Heart left ventricle (tissue), 16 donors: ENCODE data around the gene PCYT1A. TPM values are rescaled to one million over a fixed set of nuclear protein-coding genes. Genes with fewer than 3 reads are reported as not detected.

Source experiments
- ATAC-seq, 4 donors: fragments of 200-7000 bp; cut with Tn5 transposase; one replicate each; pipeline ENCODE4 v1.9.1; 2020 to 2022; ENCODE audit warnings: moderate library complexity in 4 of 4, mild to moderate bottlenecking in 3 of 4, moderate number of reproducible peaks in 1 of 4
- DNase-seq, 5 donors: peaks; one replicate each; pipeline ENCODE4 v3.0.0-alpha.2; 2020
- H3K27ac ChIP-seq, 12 donors: fragments of 200-600 bp; sonication (generic) in 4 of 12; one replicate each; pipeline versions ENCODE4 v1.5.0 to v1.8.0; 2016 to 2022; ENCODE audit warnings: mild to moderate bottlenecking in 2 of 12
- H3K27me3 ChIP-seq, 9 donors: fragments of 200-600 bp; sonication (generic) in 2 of 9; one replicate each; pipeline versions ENCODE4 v1.5.1 to v1.8.0; 2016 to 2022; ENCODE audit warnings: mild to moderate bottlenecking in 3 of 9
- H3K36me3 ChIP-seq, 9 donors: fragments of 200-600 bp; sonication (generic) in 2 of 9; one replicate each; pipeline versions ENCODE4 v1.5.0 to v1.8.0; 2018 to 2022; ENCODE audit warnings: mild to moderate bottlenecking in 2 of 9
- H3K4me1 ChIP-seq, 12 donors: fragments of 200-600 bp; sonication (generic) in 4 of 12; one replicate each; pipeline versions ENCODE4 v1.5.0 to v1.8.0; 2016 to 2022; ENCODE audit warnings: mild to moderate bottlenecking in 3 of 12
- H3K4me3 ChIP-seq, 12 donors: fragments of 200-600 bp; sonication (generic) in 4 of 12; one replicate each; pipeline versions ENCODE4 v1.5.0 to v1.8.0; 2017 to 2022; ENCODE audit warnings: mild to moderate bottlenecking in 9 of 12, moderate library complexity in 4 of 12
- H3K9me3 ChIP-seq, 12 donors: fragments of 200-600 bp; sonication (generic) in 4 of 12; one replicate each; pipeline versions ENCODE4 v1.5.0 to v1.8.0; 2016 to 2022; ENCODE audit warnings: mild to moderate bottlenecking in 1 of 12
- POLR2A ChIP-seq, 2 donors: fragments of 450-650 bp; IDR thresholded peaks; one replicate each; pipeline ENCODE4 v1.6.1; 2017; ENCODE audit warnings: antibody characterized with exemption in 2 of 2, mild to moderate bottlenecking in 2 of 2, moderate library complexity in 2 of 2
- WGBS, 4 donors: extraction: QIAGEN DNeasy Blood & Tissue Kit in 2 of 4; methylation state at CpG; one replicate each; pipeline versions ENCODE4 v1.1.5 to v1.1.7; 2013 to 2018; 5-methylcytosine and 5-hydroxymethylcytosine counted together
- intact Hi-C, 10 donors: fragments of 100-400 bp; cut with DNase I; formaldehyde crosslinking; loops; one replicate each; pipeline versions ENCODE4 v1.11.1 to v1.14.2; 2022
- polyA plus RNA-seq, 2 donors: library from polyadenylated mRNA; stranded (reverse); fragments of 200-250 nt; gene quantifications; one replicate each; pipeline ENCODE4 v1.2.3, GENCODE V29; 2013
- total RNA-seq, 9 donors: library from RNA; depleted of rRNA in 2 of 9; stranded (reverse); fragments of >200 nt in 2 of 9; fragmentation: NEBNext Ultra II Directional in 3 of 9; extraction: Animal tissue kit (Norgen Biotek cat#: 25700) in 3 of 9; gene quantifications; one replicate each; pipeline versions ENCODE4 v1.1.0 to v1.2.4, GENCODE V29; 2016 to 2023
- TF ChIP-seq, protein P1 (sequence below), 12 donors: fragments of 200-600 bp; sonication (generic) in 4 of 12; IDR thresholded peaks; one replicate each; pipeline versions ENCODE4 v1.5.0 to v1.8.0; 2018 to 2022; ENCODE audit warnings: antibody characterized with exemption in 12 of 12, mild to moderate bottlenecking in 5 of 12
- donor health status: ischemic (EF 13 %, LVEDD 7.1; RV severe dilation, severe dysfunction).
- donor health status: healthy with polysubstance abuse.
- donor health status: DM: no; HTN: yes; CAD: no.
- donor health status: DM: no; HTN: no; CAD: no.
- donor health status: ischemic (EF 25% LVEDD 6.9; RV normal size, moderate dysfunction).
- donor health status: ischemic (EF 25% LVEDD 5.7; RV mildly dilated, moderate dysfunction).
- donor health status: healthy.
- donor health status: DM: yes; HTN: yes; CAD: no.
- donor health status: ischemic (EF 35%, LVEDD 5.7; RV mildly dilated, moderate dysfunction).
- donor health status: nonischemic (EF 11% LVEDD 7.7; RV severe dilation, severe dysfunction).
- donor health status: DM: yes; HTN: yes; CAD: no.
- donor health status: PGD.
- donor health status: ischemic (EF 29% LVEDD 5.4; RV normal size, mild dysfunction).
- donor health status: nonischemic (EF 23%, LVEDD 6.1; RV moderate dilation, normal function).

The PCYT1A gene
- total and polyA plus RNA-seq, 11 donors: 29.4 to 149 (median 105) TPM

DNA sequence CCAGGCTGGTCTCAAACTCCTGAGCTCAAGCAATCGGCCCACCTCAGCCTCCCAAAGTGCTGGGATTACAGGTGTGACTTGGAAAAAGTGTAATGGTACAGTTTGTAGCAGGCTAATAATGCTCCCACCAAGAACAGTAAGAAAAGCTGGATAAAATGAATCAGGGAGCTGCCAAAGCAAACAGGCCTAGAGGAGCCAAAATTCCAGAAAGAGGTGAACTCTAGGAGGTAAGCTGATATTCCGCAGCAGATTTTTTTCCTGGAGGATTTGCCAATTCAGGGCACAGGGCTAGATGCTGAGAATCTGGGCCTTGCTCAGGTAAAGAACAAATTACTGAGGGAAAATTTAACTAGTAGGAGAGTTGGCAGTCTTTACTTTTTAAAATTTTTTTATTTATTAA is 11.0 kb upstream of the PCYT1A start:
- H3K36me3 ChIP-seq: peaks cover 0 to 13% (median 4%) of the 10 kb centered on the region in 9 donors
- intact Hi-C loops: no loop called here
- no peaks in the 10 kb centered on the region for H3K4me1 ChIP-seq
- DNase-seq (no peak), ATAC-seq (no peak)
- H3K27ac ChIP-seq: no peak overlapping the region
- WGBS, 4 donors: 94 to 98% (median 96%) methylated on average over 2 of the region's 2 CpGs
- H3K9me3 ChIP-seq: no peaks in the 10 kb centered on the region
- no peaks in the 10 kb centered on the region for H3K27me3 ChIP-seq
- no peak for TF ChIP-seq POLR2A (IDR thresholded peaks at IDR 0.05)
- TF ChIP-seq, protein P1, sequence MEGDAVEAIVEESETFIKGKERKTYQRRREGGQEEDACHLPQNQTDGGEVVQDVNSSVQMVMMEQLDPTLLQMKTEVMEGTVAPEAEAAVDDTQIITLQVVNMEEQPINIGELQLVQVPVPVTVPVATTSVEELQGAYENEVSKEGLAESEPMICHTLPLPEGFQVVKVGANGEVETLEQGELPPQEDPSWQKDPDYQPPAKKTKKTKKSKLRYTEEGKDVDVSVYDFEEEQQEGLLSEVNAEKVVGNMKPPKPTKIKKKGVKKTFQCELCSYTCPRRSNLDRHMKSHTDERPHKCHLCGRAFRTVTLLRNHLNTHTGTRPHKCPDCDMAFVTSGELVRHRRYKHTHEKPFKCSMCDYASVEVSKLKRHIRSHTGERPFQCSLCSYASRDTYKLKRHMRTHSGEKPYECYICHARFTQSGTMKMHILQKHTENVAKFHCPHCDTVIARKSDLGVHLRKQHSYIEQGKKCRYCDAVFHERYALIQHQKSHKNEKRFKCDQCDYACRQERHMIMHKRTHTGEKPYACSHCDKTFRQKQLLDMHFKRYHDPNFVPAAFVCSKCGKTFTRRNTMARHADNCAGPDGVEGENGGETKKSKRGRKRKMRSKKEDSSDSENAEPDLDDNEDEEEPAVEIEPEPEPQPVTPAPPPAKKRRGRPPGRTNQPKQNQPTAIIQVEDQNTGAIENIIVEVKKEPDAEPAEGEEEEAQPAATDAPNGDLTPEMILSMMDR (IDR thresholded peaks at IDR 0.05): no peak
- no peak overlapping the region for H3K4me3 ChIP-seq

- peaks cover 0 to 6% (median 4%) of the 10 kb centered on the region in 12 donors for H3K4me1 ChIP-seq
- intact Hi-C loops: no loop called here
- ATAC-seq (no peak), DNase-seq (no peak)
- WGBS, 4 donors: 78 to 90% (median 82%) methylated on average over 5 of the region's 5 CpGs
- no peaks in the 10 kb centered on the region for H3K27me3 ChIP-seq
- H3K4me3 ChIP-seq: no peak overlapping the region
- TF ChIP-seq, protein P1 (IDR thresholded peaks at IDR 0.05): peak in 1 of 12 donors; percentile 10
- TF ChIP-seq POLR2A (IDR thresholded peaks at IDR 0.05): no peak
- no peak overlapping the region for H3K27ac ChIP-seq
- no peaks in the 10 kb centered on the region for H3K9me3 ChIP-seq
- no peaks in the 10 kb centered on the region for H3K36me3 ChIP-seq
Observed at GRCh38 chr3:196292286-196292923, 4.9 kb upstream of the PCYT1A start.

DNA sequence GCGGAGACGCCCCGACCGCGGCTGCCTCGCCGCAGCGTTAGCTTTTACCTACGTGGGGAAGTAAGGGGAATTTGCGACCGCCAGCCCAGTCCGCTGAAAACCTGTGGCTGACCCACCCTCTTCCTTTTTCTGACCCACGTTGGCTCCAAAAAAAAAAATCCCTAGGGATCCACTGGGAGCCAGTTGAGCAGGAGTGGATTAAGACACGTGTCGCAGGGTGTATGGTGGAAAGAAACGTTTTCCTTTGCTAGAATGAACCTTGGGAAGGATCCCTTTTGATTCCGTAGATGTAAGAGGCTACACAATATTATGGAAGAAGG is 575 bp upstream of the PCYT1A start:
- Histone ChIP-seq H3K27ac (peak overlapping the region; percentile 84 to 98 (median 94)), H3K27me3 (no peaks in the 10 kb centered on the region), H3K36me3 (peaks cover 0 to 5% (median 0%) of the 10 kb centered on the region in 9 donors), H3K4me1 (peaks cover 0 to 42% (median 41%) of the 10 kb centered on the region in 12 donors), H3K4me3 (peak overlapping the region; percentile 38 to 96 (median 88)), H3K9me3 (no peaks in the 10 kb centered on the region)
- 0 to 2% (median 0%) methylated on average over 6 to 17 of the region's 17 CpGs for WGBS, 4 donors
- intact Hi-C loops: loop anchor here in 1 of 10 donors (1.0 kb wide), 1 partner anchor 215 kb away; the partner anchor contains the start of gene RNF168
- no peak for TF ChIP-seq POLR2A (IDR thresholded peaks at IDR 0.05)
- TF ChIP-seq, protein P1 (IDR thresholded peaks at IDR 0.05): no peak
- peak in 1 of 4 donors; percentile 56 for ATAC-seq
- no peak for DNase-seq

GRCh38 chr3:196287090-196287439 is 461 bp downstream of the PCYT1A start:
- peak in 2 of 5 donors; percentile 35 to 39 for DNase-seq
- no peak for TF ChIP-seq POLR2A (IDR thresholded peaks at IDR 0.05)
- TF ChIP-seq, protein P1 (IDR thresholded peaks at IDR 0.05): no peak
- Histone ChIP-seq H3K27me3 (no peaks in the 10 kb centered on the region), H3K4me1 (peaks cover 0 to 53% (median 47%) of the 10 kb centered on the region in 12 donors), H3K4me3 (peak overlapping the region; percentile 38 to 96 (median 88)), H3K27ac (peak overlapping the region; percentile 84 to 98 (median 94)), H3K36me3 (peaks cover 0 to 6% (median 0%) of the 10 kb centered on the region in 9 donors), H3K9me3 (no peaks in the 10 kb centered on the region)
- WGBS, 4 donors: 0 to 1% (median 0%) methylated on average over 20 to 22 of the region's 22 CpGs
- ATAC-seq: peak; percentile 21 to 61 (median 45)
- intact Hi-C loops: no loop called here
